CD4-positive, alpha-beta T cell treated with Interleukin-12 subunit alpha and Interleukin-12 subunit beta, for 1 hour (primary cell): ENCODE data around the gene RPUSD1.

ENCODE experiments used
- DNase-seq: peaks from one replicate; pipeline ENCODE4 v3.0.0-alpha.2; 2020

RPUSD1 gene

GRCh38 chr16:818132-818531, 30.0 kb upstream of the RPUSD1 start:
- no peak for DNase-seq

GRCh38 chr16:817001-817906, 29.1 kb upstream of the RPUSD1 start:
- DNase-seq: no peak

GRCh38 chr16:815861-816260, 27.7 kb upstream of the RPUSD1 start:
- no peak for DNase-seq

- DNase-seq: no peak
These were observed 26.8 kb upstream of the RPUSD1 start for GRCh38 chr16:814974-815373.

- DNase-seq: no peak
These were observed 25.8 kb upstream of the RPUSD1 start for GRCh38 chr16:813916-814412.

GRCh38 chr16:813204-813915, 25.2 kb upstream of the RPUSD1 start:
- peak; percentile 43 for DNase-seq

- DNase-seq: no peak
These were observed 19.9 kb upstream of the RPUSD1 start for GRCh38 chr16:808085-808386.

GRCh38 chr16:807347-808084, 19.3 kb upstream of the RPUSD1 start:
- peak; percentile 87 for DNase-seq

- no peak for DNase-seq
These were observed 17.3 kb upstream of the RPUSD1 start for GRCh38 chr16:805474-805873.

- DNase-seq: no peak
These were observed 16.2 kb upstream of the RPUSD1 start for GRCh38 chr16:804193-805048.

- no peak for DNase-seq
These were observed 15.5 kb upstream of the RPUSD1 start for GRCh38 chr16:803754-804080.

GRCh38 chr16:802914-803753, 15.0 kb upstream of the RPUSD1 start:
- DNase-seq: no peak

GRCh38 chr16:802461-802860, 14.3 kb upstream of the RPUSD1 start:
- DNase-seq: no peak

- no peak for DNase-seq
These were observed 13.6 kb upstream of the RPUSD1 start for GRCh38 chr16:801584-802363.

- no peak for DNase-seq
These were observed 12.8 kb upstream of the RPUSD1 start for GRCh38 chr16:800834-801511.

GRCh38 chr16:799948-800833, 12.0 kb upstream of the RPUSD1 start, which contains the start of gene GNG13:
GNG13 (minus strand) TSS chr16:800734; CDS start chr16:799077, 1,657 bp downstream.
- DNase-seq: no peak

- DNase-seq: no peak
These were observed 11.1 kb upstream of the RPUSD1 start for GRCh38 chr16:799111-799947.

- no peak for DNase-seq
These were observed 10.5 kb upstream of the RPUSD1 start for GRCh38 chr16:798666-799065.
